NT2/D1 (cell line): Measurements from ENCODE around the gene DCP2.

Experiments used
- SUZ12 ChIP-seq: IDR thresholded peaks from 2 replicates; pipeline ENCODE4 v1.6.1; 2011; ENCODE audit not compliant: insufficient read length, insufficient read depth; ENCODE audit errors: extremely low read depth
- YY1 ChIP-seq: IDR thresholded peaks from 2 replicates; pipeline ENCODE4 v1.6.1; 2011; ENCODE audit not compliant: insufficient read length, insufficient read depth
- ZNF274 ChIP-seq: IDR thresholded peaks from 2 replicates; pipeline ENCODE4 v1.6.1; 2011; ENCODE audit warnings: mild to moderate bottlenecking, low read depth, low read length

DNA sequence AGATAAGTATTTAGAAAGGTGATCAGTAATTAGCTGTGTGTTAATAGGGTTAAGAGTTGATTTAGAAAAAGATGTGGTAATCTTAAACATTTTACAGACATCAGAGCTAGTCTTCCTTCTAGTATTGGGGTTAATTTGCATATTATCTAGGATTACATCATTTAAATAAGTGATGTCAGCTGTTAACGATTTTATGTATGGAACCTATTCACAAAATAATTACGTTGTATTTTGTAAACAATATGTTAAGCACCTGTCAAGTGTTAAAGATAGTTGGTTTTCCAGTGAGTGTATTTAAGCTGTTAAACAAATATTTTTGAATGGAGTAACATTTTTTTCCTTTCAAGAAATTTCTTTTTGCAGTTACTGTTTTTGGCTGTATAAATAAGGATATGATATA, 2.2 kb downstream of the DCP2 start:
- no peak for TF ChIP-seq YY1
- TF ChIP-seq SUZ12: no peak
- no peak for TF ChIP-seq ZNF274
